ENCODE measurements around the gene GBP4. TPM values are rescaled to one million over a fixed set of nuclear protein-coding genes. Genes with fewer than 3 reads are reported as not detected.

The GBP4 gene
- total RNA-seq, 4 donors from 2014 or later: 3.1 to 5.6 (median 4.5) TPM

- no peak for ATAC-seq
- no peak for TF ChIP-seq CTCF (IDR thresholded peaks at IDR 0.05)
- no peak for TF ChIP-seq POLR2AphosphoS5 (IDR thresholded peaks at IDR 0.05)
- no peak for TF ChIP-seq EP300 (IDR thresholded peaks at IDR 0.05)
- no peak for TF ChIP-seq POLR2A (IDR thresholded peaks at IDR 0.05)
- no peak overlapping the region for H3K27ac ChIP-seq
These were observed 27.7 kb downstream of the GBP4 start for GRCh38 chr1:89171067-89171438.

GRCh38 chr1:89170170-89171066 lies 28.3 kb downstream of the GBP4 start:
- TF ChIP-seq POLR2A (IDR thresholded peaks at IDR 0.05): no peak
- no peak for TF ChIP-seq EP300 (IDR thresholded peaks at IDR 0.05)
- TF ChIP-seq CTCF (IDR thresholded peaks at IDR 0.05): no peak
- no peak for ATAC-seq
- H3K4me3 ChIP-seq: no peak overlapping the region

More at GRCh38 chr1:89171067-89171438, 27.7 kb downstream of the GBP4 start:
- Histone ChIP-seq H3K27me3 (no peaks in the 10 kb centered on the region), H3K9me3 (no peaks in the 10 kb centered on the region), H3K36me3 (no peaks in the 10 kb centered on the region), H3K4me3 (no peak overlapping the region), H3K4me1 (no peaks in the 10 kb centered on the region)

GRCh38 chr1:89169166-89169565 lies 29.6 kb downstream of the GBP4 start:
- no peak overlapping the region for H3K27ac ChIP-seq
- no peaks in the 10 kb centered on the region for H3K9me3 ChIP-seq
- no peaks in the 10 kb centered on the region for H3K27me3 ChIP-seq
- WGBS, 2 donors (ENCODE audit: low coverage in 1 of 2): 50 to 51% methylated on average over 2 of the region's 2 CpGs
- no peaks in the 10 kb centered on the region for H3K36me3 ChIP-seq
- TF ChIP-seq EP300 (IDR thresholded peaks at IDR 0.05) (no peak), POLR2A (IDR thresholded peaks at IDR 0.05) (no peak), POLR2AphosphoS5 (IDR thresholded peaks at IDR 0.05) (no peak), CTCF (IDR thresholded peaks at IDR 0.05) (no peak)
- no peak overlapping the region for H3K4me3 ChIP-seq
- H3K4me1 ChIP-seq: no peaks in the 10 kb centered on the region
- no peak for ATAC-seq

More at GRCh38 chr1:89170170-89171066, 28.3 kb downstream of the GBP4 start:
- WGBS, 2 donors (ENCODE audit: low coverage in 1 of 2): 89 to 91% methylated on average over 3 to 4 of the region's 4 CpGs
- Histone ChIP-seq H3K9me3 (no peaks in the 10 kb centered on the region), H3K27ac (no peak overlapping the region), H3K4me1 (no peaks in the 10 kb centered on the region), H3K36me3 (no peaks in the 10 kb centered on the region), H3K27me3 (no peaks in the 10 kb centered on the region)

GRCh38 chr1:89167590-89168230 lies 31.0 kb downstream of the GBP4 start:
- Histone ChIP-seq H3K4me3 (no peak overlapping the region), H3K27ac (no peak overlapping the region), H3K27me3 (no peaks in the 10 kb centered on the region), H3K4me1 (no peaks in the 10 kb centered on the region), H3K9me3 (no peaks in the 10 kb centered on the region), H3K36me3 (no peaks in the 10 kb centered on the region)
- TF ChIP-seq EP300 (IDR thresholded peaks at IDR 0.05) (no peak), POLR2A (IDR thresholded peaks at IDR 0.05) (no peak), POLR2AphosphoS5 (IDR thresholded peaks at IDR 0.05) (no peak), CTCF (IDR thresholded peaks at IDR 0.05) (no peak)
- ATAC-seq: no peak
- WGBS, 2 donors (ENCODE audit: low coverage in 1 of 2): 74 to 77% methylated on average over 2 of the region's 2 CpGs

All from gastroesophageal sphincter (tissue), 4 donors.